Endometrial microvascular endothelial cells (primary cell): Measurements from ENCODE around the gene CABP4. TPM values are rescaled to one million over a fixed set of nuclear protein-coding genes. Genes with fewer than 3 reads are reported as not detected.
"Not testable (repeated sequence)": the region's sequence is repeated elsewhere in the genome, so short reads cannot be mapped to it uniquely, and the experiment has no call there.

Experiments used
- in situ Hi-C: cut with HindIII; loops from 2 replicates; pipeline ENCODE4 v1.10.0; 2017; ENCODE audit warnings: low sequenced_read_pairs, low pct_unique_long_range_greater_than_20kb; ENCODE audit errors: inconsistent ontology term
- total RNA-seq: library from RNA; depleted of rRNA; stranded (reverse); fragments of >200 nt; gene quantifications from one replicate; pipeline ENCODE4 v1.2.3, GENCODE V29; 2015; ENCODE audit errors: inconsistent ontology term

The CABP4 gene
- total RNA-seq, 1 donor from 2014 or later, result 2.0 TPM

DNA sequence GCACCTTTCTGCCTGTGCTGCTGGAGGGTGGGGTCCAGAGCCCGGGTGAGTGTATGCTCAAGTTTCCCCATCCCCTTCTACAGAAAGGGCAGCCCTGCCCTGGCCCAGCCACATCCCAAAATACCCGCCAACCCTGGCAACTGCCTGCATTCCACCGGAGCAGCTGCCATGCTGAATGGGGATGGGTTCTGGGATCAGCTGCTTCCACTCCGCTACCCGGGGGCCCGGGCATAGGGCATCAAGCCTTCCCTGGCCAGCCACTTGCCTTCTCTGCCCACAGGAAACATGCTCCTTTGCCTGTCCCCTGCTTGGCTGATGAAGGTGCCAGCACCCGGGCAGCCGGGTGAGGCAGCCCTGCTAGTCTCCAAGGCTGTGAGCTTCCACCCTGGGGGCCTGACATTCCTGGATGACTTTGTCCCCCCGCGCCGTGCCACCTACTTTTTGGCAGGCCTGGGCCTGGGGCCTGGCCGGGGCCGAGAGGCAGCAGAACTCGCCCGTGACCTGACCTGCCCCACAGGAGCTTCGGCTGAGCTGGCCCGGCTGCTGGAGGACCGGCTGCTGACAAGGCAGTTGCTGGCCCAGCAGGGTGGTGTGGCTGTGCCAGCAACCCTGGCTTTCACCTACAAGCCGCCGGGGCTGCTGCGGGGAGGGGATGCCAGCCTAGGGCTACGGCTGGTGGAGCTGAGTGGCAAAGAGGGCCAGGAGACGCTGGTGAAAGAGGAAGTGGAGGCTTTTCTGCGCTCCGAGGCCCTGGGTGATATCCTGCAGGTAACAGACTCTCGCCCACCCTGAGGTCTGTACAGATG is 36.5 kb upstream of the CABP4 start:
- in situ Hi-C loops, result no loop called here

DNA sequence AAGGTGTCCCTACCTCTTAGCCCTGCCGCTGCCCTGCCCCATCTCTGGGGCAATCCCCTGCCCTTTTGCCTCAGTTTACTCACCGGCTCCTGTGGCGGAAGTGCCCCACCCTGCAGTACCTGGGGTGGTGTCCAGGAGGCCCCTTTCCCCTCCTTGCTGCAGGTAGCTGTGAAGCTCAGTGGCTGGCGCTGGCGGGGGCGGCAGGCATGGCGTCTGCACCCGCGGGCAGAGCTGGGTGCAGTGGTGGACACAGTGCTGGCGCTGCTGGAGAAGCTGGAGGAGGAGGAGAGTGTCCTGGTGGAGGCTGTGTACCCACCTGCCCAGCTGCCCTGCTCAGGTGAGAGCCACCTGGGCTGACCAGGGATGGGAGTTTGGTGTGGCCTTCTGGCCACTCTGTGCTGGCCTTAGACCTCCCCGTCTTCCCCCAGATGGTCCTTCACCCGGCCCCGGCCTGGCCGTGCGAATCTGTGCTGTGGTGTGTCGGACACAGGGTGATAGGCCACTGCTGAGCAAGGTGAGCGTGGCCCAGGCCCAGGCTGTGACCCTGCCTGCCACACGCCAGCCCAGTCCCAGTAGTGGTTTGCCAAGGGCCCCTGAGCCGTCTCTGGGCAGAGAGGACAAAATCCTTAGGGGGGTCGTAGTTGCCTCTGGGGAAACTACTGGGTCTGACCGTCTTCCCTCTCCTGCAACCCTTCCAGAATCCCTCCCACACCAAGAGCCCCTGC is 35.7 kb upstream of the CABP4 start:
- in situ Hi-C loops, result no loop called here

DNA sequence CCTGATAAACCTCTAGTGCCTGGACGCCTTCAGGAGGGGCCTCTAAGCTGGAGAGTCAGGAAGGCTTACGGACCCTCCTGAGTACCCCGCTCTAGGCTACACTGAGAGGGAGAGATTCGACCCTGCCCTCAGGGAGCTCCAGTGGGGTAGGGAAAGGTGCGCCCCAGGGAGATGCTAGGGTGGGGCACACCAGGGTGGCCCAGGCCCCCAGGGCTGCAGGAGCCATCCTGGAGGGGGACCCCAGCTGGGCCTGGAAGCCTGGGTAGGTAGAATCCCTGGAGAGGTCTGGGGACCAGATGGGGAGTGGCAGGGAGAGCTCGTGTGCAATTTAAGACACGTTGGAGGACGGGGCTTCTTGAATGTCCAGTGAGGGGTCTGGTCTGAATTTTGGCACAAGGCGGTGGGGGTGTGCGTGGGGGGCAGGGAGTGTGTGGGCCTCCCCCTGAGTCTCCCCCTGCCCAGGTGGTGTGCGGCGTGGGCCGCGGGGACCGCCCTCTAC is 35.0 kb upstream of the CABP4 start:
- in situ Hi-C loops, result no loop called here

DNA sequence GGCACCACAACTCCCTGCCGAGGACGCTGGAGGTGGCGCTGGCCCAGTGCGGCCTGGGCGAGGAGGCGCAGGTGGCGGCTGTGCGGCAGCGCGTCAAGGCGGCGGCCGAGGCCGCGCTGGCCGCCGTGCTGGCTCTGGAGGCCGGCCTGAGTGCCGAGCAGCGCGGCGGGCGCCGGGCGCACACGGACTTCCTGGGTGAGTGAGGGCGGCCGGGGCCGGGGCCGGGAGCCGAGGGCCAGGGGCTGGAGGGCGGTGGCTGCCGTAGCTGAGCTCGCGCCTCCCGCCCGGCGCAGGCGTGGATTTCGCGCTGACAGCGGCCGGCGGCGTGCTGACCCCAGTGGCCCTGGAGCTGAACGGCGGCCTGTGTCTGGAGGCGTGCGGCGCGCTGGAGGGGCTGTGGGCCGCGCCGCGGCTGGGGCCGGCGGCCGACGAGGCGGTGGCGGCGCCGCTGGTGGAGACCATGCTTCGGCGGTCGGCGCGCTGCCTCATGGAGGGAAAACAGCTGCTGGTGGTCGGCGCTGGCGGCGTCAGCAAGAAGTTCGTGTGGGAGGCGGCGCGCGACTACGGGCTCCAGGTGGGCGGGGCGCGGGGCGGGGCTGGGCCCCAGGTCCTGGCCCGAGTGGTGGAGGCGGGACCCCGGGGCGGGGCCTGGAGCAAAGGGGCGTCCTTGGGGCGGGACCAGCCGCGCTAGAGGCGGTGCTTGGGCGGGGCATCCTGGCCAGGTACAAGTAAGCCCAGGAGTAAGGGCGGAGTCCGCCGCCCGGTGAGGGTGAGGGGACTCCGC is 34.3 kb upstream of the CABP4 start:
- in situ Hi-C loops, result no loop called here

DNA sequence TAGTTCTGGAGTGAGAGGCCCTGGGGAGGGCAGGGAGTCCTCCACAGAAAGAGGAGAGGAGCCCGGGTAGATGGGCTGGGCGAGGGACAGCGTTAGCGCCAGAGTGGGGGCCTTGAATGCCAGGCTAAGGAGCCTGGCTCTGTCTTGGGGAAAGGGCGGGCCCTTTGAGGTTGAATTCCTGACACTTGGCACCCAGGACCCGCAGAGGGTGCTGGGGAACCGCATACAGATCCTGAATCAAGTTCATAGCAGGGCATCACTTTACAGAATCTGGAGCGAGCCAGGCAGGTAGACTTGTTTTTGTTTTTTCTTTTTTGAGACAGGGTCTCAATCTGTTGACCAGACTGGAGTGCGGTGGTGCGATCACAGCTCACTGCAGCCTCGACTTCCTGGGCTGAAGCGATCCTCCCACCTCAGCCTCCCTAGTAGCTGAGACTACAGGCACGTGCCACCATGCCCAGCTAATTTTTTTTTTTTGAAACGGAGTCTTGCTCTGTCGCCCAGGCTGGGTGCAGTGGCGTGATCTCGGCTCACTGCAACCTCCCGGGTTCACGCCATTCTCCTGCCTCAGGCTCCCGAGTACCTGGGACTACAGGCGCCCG is 33.6 kb upstream of the CABP4 start:
- in situ Hi-C loops, result no loop called here

DNA sequence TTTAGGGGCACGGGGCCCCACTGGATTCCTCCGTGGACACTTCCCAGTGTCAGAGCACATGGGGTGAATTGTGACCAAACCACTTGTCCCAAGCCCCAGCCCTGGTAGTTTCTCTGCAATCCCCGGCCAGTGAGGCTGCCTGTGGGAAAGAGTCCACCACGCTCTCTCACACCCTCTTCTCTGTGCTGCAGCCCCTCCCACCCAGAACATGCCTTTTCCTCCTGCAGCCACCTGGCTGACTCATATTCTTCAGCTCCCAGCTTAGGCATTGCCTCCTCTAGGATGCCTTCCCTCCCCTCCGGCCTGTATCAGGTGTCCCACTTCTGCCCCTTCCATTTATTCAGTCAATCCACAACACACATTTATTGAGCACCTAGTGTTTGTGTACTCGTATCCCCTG is 32.3 kb upstream of the CABP4 start:
- in situ Hi-C loops, result no loop called here

DNA sequence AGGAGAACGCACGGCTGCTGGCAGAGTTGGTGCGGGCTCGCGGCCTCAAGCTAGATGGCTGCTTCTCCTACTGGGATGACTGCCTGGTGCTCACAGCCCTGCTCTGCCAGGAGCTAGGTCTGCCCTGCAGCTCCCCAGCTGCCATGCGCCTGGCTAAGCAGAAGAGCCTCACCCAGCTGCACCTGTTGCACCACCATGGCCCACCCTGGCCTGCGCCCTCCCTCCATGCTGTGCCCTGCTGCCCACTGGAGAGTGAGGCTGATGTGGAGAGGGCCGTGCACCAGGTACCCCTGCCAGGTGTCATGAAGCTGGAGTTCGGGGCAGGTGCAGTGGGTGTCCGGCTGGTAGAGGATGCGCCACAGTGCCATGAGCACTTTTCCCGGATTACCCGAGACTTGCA is 31.7 kb upstream of the CABP4 start:
- in situ Hi-C loops, result no loop called here

DNA sequence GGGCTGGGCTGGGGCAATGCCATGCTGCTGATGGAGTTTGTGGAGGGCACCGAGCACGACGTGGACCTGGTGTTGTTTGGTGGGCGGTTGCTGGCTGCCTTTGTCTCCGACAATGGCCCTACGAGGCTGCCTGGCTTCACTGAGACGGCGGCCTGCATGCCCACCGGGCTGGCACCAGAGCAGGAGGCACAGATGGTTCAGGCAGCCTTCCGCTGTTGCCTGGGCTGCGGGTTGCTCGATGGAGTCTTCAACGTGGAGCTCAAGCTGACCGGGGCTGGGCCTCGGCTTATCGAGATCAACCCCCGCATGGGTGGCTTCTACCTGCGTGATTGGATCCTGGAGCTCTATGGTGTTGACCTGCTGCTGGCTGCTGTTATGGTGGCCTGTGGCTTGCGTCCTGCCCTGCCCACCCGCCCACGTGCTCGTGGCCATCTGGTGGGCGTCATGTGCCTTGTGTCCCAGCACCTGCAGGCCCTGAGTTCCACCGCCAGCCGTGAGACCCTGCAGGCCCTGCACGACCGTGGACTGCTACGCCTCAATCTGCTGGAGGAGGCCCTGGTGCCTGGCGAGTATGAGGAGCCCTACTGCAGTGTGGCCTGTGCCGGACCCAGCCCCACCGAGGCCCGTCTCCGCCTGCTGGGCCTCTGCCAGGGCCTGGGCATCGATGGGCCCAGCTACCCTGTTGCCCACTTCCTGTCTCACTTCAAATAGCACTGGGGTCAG is 31.1 kb upstream of the CABP4 start:
- in situ Hi-C loops, result no loop called here

DNA sequence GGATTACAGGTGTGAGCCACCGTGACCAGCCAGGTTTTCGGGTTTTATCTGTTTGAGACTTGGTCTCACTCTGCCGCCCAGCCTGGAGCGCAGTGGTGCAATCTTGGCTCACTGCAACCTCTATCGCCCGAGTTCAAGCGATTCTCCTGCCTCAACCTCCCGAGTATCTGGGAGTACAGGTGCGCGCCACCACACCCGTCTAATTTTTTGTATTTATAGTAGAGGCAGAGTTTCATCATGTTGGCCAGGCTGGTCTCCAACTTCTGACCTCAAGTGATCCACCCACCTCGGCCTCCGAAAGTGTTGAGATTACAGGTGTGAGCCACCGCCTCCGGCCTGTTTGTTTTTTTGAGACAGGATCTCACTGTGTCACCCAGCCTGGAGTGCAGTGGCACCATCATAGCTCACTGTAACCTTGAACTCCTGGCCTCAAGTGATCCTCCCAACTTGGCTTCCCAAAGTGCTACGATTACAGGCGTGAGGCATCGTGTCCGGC is 27.7 kb upstream of the CABP4 start:
- in situ Hi-C loops, result not testable (repeated sequence)

DNA sequence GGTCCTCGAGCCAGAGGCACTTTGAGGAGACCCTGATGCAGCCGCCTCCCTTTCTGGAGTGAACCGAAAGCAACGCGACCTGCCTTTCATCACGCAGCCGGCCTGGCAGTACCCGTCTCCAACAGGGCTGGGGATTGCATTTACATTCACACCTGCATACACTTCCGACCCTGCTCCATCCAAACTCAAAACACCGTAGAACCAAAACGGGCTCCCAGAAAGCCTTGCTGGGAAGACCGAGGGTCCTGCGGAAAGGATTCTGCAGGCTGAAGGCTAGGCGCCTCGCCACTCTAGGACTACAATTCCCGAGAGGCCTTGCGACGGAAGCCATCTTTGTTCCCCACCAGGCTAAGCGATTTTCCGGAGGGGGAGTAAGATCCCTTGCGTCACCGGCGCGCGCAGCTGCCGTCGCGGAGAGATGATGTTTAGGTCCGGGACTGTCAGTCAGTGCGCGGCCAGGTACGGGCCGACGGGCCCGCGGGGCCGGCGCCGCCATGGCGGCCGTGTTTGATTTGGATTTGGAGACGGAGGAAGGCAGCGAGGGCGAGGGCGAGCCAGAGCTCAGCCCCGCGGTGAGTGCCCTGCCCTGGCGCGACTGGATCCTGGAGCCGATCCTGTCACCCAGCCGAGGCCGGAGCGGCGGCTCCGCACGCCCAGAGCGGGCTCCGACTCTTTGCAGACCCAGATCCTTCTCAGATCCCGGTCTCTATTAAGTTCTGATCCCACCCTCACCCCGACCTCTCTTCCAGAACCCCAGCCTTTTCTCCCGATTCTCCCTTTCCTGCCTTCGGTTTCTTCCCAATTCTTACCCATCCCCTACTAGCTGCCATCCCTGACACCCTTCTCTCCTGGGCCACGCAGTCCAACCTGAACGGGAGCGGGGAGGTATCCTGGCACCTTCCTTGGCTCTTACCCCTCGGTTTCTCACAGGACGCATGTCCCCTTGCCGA is 26.8 kb upstream of the CABP4 start, which contains the start of gene RPS6KB2:
Gene RPS6KB2 (plus strand): TSS at position 443 of the 950 bp plus-strand sequence. CDS start 52 bp downstream, at position 495.
- in situ Hi-C loops, result no loop called here

DNA sequence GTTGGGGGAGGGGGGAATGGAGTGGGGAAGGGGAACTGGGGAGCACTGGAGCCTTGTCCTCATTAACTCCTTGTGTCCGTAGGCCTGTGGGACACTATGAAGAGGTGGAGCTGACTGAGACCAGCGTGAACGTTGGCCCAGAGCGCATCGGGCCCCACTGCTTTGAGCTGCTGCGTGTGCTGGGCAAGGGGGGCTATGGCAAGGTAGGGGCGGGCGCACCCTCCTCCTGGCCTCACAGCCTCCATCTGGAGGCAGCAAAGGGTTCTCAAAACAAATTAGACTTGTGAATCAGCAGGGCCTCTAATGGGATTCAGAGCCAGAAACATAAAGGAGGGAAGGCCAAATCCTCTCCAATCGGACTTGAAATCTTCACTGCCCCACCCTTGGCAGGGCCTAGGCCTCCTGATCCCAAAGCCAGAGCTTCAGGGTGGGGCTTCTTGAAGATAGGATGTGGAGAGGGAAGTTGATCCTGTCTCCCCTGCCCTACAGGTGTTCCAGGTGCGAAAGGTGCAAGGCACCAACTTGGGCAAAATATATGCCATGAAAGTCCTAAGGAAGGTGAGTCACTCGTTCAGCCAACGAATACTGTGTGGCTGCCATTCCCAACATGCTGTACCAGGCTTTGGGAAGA is 26.0 kb upstream of the CABP4 start:
- in situ Hi-C loops, result no loop called here

DNA sequence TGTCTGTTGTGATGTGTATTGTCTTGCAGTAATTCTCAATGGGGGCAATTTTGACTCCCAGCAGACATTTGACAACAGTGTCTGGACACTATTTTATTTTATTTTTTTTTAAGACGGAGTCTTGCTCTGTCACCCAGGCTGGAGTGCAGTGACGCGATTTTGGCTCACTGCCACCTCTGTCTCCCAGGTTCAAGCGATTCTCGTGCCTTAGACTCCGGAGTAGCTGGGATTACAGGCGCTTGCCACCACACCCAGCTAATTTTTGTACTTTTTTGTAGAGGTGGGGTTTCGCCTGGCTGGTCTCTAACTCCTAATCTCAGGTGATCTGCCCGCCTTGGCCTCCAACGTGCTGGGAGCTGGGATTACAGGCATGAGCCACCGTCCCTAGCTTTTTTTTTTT is 25.4 kb upstream of the CABP4 start:
- in situ Hi-C loops, result no loop called here

DNA sequence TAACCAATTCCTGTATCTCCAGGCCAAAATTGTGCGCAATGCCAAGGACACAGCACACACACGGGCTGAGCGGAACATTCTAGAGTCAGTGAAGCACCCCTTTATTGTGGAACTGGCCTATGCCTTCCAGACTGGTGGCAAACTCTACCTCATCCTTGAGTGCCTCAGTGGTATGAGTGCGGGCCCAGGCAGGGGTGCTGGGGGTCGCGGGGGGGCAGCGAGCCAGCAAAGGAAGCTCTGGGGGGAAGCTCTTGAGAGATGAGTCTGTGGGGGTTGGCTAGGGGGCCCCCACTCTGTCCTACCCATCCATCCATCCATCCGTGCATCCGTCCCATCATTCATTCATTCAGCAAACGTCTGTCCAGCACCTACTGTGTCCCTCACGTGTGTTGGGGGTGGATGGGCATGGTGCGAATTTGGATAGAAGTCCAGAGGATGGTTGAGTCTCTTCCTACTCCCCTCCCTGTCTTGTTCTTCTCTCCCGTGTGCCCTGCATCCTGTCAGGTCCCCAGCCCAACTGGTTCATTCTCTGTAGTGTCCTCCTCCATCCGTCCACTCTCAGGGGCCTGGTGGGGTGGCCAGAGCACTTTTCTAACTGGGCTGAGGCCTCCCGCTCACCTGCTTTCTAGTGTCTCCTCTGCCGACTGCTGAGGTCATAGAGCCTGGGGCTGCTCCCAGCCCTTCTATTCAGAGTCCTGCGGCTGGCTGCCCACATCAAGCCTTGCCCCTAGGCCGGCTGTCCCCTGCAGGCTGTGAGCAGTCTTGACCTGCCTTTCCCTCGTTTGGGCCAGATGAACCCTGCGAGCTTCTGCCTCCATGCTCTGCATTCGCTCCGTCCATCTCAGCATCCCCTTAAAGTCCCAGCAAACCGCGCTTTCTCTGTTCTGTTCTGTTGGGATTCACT is 23.6 kb upstream of the CABP4 start:
- in situ Hi-C loops, result no loop called here

DNA sequence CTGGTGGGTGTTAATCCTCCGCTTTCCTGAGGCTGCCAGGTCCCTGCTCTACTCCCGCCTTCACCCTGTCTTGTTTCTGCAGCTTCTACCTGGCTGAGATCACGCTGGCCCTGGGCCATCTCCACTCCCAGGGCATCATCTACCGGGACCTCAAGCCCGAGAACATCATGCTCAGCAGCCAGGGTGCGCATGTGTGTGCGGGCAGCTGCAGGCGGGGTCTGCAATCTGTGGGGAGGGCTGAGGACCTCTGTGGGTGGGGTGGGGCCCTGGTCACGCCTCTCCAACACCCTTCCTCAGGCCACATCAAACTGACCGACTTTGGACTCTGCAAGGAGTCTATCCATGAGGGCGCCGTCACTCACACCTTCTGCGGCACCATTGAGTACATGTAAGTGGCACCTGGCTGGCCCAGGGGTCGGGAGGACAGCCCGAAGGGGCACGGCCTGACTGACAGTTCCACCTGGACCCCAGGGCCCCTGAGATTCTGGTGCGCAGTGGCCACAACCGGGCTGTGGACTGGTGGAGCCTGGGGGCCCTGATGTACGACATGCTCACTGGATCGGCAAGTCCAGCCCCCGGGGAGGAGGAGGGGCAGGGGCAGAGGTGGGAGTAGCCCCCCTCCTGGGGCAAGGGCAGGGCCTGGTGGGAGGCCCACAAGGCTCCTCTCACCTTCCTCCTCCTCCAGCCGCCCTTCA is 22.4 kb upstream of the CABP4 start:
- in situ Hi-C loops, result no loop called here
